Spleen (tissue), 13 donors: ENCODE results near the gene APEH. TPM values are rescaled to one million over a fixed set of nuclear protein-coding genes. Genes with fewer than 3 reads are reported as not detected.

Experiments used
- DNase-seq: peaks from one replicate; pipeline ENCODE4 v3.0.0-alpha.2; 2020
- H3K27ac ChIP-seq, 8 donors: fragments of 200-600 bp; sonication (generic) in 7 of 8; 1 replicate in 4 of 8; 2 replicates in 4 of 8; pipeline versions ENCODE4 v1.5.0 to v1.8.0; 2016 to 2021; ENCODE audit warnings: inconsistent platforms in 4 of 8, mild to moderate bottlenecking in 4 of 8, moderate library complexity in 1 of 8
- H3K27me3 ChIP-seq, 7 donors: fragments of 200-600 bp; sonication (generic) in 6 of 7; replicated peaks in 1 of 7; 1 replicate in 4 of 7; 2 replicates in 3 of 7; pipeline versions ENCODE4 v1.5.0 to v1.8.0; 2016 to 2021; ENCODE audit warnings: inconsistent platforms in 3 of 7, mild to moderate bottlenecking in 1 of 7
- H3K36me3 ChIP-seq, 6 donors: fragments of 200-600 bp; sonication (generic) in 5 of 6; 1 replicate in 4 of 6; 2 replicates in 2 of 6; pipeline versions ENCODE4 v1.5.0 to v1.8.0; 2016 to 2021; ENCODE audit warnings: inconsistent platforms in 2 of 6
- H3K4me1 ChIP-seq, 6 donors: fragments of 200-600 bp; sonication (generic) in 5 of 6; 1 replicate in 3 of 6; 2 replicates in 3 of 6; pipeline versions ENCODE4 v1.5.0 to v1.8.0; 2016 to 2021; ENCODE audit warnings: inconsistent platforms in 3 of 6
- H3K4me3 ChIP-seq, 8 donors: fragments of 200-600 bp; sonication (generic) in 7 of 8; 1 replicate in 4 of 8; 2 replicates in 4 of 8; pipeline versions ENCODE4 v1.5.0 to v1.8.0; 2016 to 2021; ENCODE audit warnings: inconsistent platforms in 4 of 8, mild to moderate bottlenecking in 4 of 8, moderate library complexity in 2 of 8
- H3K9me3 ChIP-seq, 8 donors: fragments of 200-600 bp; sonication (generic) in 7 of 8; 1 replicate in 4 of 8; 2 replicates in 4 of 8; pipeline versions ENCODE4 v1.5.0 to v1.8.0; 2016 to 2021; ENCODE audit warnings: inconsistent platforms in 4 of 8
- POLR2A ChIP-seq, 3 donors: fragments of 450-650 bp; IDR thresholded peaks; one replicate each; pipeline ENCODE4 v1.5.1; 2017; ENCODE audit warnings: antibody characterized with exemption in 3 of 3, mild to moderate bottlenecking in 1 of 3
- POLR2AphosphoS5 ChIP-seq, 3 donors: sonication (generic); formaldehyde crosslinking; IDR thresholded peaks; one replicate each; pipeline ENCODE4 v1.5.1; 2017; ENCODE audit warnings: antibody characterized with exemption in 3 of 3
- WGBS, 5 donors: extraction: QIAGEN DNeasy Blood & Tissue Kit in 3 of 5; methylation state at CpG; one replicate each; pipeline versions ENCODE4 v1.1.5 to v1.1.7; 2013 to 2018; 5-methylcytosine and 5-hydroxymethylcytosine counted together
- intact Hi-C: fragments of 100-400 bp; cut with DNase I; formaldehyde crosslinking; loops from one replicate; pipeline ENCODE4 v1.15.0; 2023; ENCODE audit warnings: low total_unique reads
- long read RNA-seq, 2 donors: transcript quantifications; one replicate each; lab custom pipeline, GENCODE V29; 2026
- polyA plus RNA-seq, 3 donors: library from polyadenylated mRNA; stranded (reverse); fragments of 200-250 nt; gene quantifications; one replicate each; pipeline ENCODE4 v1.2.1, GENCODE V29; 2013
- total RNA-seq, 7 donors: library from RNA; depleted of rRNA in 3 of 7; stranded (reverse); fragments of >200 nt in 3 of 7; fragmentation: NEBNext Ultra II Directional in 4 of 7; extraction: Animal tissue kit (Norgen Biotek cat#: 25700) in 4 of 7; gene quantifications; one replicate each; pipeline versions ENCODE4 v1.1.0 to v1.2.1, GENCODE V29; 2016 to 2021
- TF ChIP-seq, protein P1 (sequence below), 11 experiments: fragments of 200-600 bp in 7 of 11; fragments of 450-650 bp in 4 of 11; sonication (generic) in 4 of 11; IDR thresholded peaks in 8 of 11; conservative IDR thresholded peaks in 3 of 11; 1 replicate in 7 of 11; 2 replicates in 4 of 11; pipeline versions ENCODE4 v1.4.0 to v1.8.0; 2016 to 2021; ENCODE audit warnings: antibody characterized with exemption in 11 of 11, inconsistent platforms in 4 of 11, mild to moderate bottlenecking in 1 of 11
- donor health status: healthy with polysubstance abuse.
- donor health status: DM: no; HTN: no; CAD: no; lungs with moderate emphysema.
- donor health status: DM: no; HTN: no; CAD: no.
- donor health status: Bipolar disorder and iron deficiency.
- donor health status: healthy.
- donor health status: DM: no; HTN: no; CAD: no.
- donor health status: DM: yes; HTN: yes; CAD: no.

APEH gene
- total RNA-seq (10 to 100 TPM; 63.1 to 89.5 (median 78.7) TPM), polyA plus RNA-seq (10 to 100 TPM; 29.6 to 46.0 (median 42.7) TPM)
- long read RNA-seq, donor 1, transcript APEH-201 (22 exons, 3,220 nt) = major isoform, 7 of 7 reads
- long read RNA-seq, donor 1, partial matches to known transcripts = 0 of 7 reads
- long read RNA-seq, donor 1, other reads (novel, unspliced or antisense) = 0 of 7 reads
- long read RNA-seq, donor 2, transcript APEH-201 (22 exons, 3,220 nt) = major isoform, 8 of 22 reads
- long read RNA-seq, donor 2, partial matches to known transcripts = 14 of 22 reads
- long read RNA-seq, donor 2, other reads (novel, unspliced or antisense) = 0 of 22 reads

DNA sequence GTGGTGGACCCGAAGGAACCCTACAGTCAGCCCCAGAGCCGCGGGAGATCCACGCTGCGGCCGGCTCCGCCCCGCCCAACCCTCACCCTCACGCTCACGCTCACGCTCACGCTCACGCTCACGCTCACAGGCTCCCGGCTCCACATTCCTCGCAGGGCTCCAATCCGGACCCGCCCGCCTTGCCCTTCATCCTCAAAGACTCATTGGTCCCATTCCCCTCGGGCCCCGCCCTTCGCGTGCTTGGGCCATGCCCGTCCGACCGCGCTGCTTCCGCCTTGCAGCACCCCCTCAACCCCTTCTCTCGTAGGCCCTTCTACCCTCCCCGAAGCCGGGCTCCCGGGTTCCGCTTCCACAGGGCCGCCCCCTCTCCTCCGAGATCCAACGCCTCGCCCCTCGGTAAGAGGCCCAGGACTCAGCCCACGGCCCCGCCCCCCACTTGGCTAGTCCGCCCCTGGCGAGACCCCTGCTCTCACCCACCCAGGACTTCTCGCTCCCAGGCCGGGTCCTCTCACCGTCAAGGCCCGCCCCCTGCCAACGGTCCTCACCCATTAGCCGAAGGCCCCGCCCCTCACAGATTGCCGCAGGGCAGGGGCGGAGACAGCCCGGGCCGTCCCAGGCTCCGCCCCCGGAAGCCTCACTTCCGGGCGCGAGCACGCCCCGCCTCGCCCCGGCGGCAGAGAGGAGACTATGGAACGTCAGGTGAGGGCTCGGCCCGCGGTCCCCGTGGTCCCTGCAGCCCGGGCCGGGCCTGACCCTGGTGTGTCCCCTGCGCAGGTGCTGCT lies at the start of gene APEH:
Gene APEH, plus strand, starts transcription at position 637 of the 782 bp plus-strand sequence. Its CDS starts 51 bp downstream, at position 688.
- 0 to 1% (median 1%) methylated on average over 40 to 71 of the region's 71 CpGs for WGBS, 5 donors
- intact Hi-C loops = no loop called here
- peak within 1 kb of the TSS; percentile 93 to 98 (median 94) for H3K27ac ChIP-seq

DNA sequence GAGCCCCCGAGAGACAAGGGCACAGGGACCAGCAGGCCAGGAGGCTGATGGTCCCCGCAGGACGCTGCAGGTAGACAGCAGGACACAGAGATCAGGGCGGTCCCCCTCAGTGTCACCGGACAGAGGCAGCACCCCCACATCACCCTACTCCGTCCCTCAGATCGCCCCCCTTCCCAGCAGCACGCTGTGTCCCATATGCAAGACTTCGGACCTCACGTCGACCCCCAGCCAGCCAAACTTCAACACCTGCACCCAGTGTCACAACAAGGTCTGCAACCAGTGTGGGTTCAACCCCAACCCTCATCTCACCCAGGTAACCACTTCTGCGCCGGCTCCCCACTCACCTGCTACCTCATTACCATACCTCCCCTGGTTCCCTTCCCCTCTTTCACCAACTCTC lies 49.1 kb upstream of the APEH start:
- 94 to 96% (median 95%) methylated on average over 13 of the region's 13 CpGs for WGBS, 5 donors
- intact Hi-C loops = no loop called here
- Histone ChIP-seq H3K27ac (no peak overlapping the region), H3K27me3 (no peaks in the 10 kb centered on the region), H3K36me3 (no peaks in the 10 kb centered on the region), H3K9me3 (no peaks in the 10 kb centered on the region), H3K4me1 (no peaks in the 10 kb centered on the region), H3K4me3 (no peak overlapping the region)
- TF ChIP-seq POLR2A (IDR thresholded peaks at IDR 0.05) = no peak
- no peak for TF ChIP-seq POLR2AphosphoS5 (IDR thresholded peaks at IDR 0.05)
- TF ChIP-seq, protein P1, sequence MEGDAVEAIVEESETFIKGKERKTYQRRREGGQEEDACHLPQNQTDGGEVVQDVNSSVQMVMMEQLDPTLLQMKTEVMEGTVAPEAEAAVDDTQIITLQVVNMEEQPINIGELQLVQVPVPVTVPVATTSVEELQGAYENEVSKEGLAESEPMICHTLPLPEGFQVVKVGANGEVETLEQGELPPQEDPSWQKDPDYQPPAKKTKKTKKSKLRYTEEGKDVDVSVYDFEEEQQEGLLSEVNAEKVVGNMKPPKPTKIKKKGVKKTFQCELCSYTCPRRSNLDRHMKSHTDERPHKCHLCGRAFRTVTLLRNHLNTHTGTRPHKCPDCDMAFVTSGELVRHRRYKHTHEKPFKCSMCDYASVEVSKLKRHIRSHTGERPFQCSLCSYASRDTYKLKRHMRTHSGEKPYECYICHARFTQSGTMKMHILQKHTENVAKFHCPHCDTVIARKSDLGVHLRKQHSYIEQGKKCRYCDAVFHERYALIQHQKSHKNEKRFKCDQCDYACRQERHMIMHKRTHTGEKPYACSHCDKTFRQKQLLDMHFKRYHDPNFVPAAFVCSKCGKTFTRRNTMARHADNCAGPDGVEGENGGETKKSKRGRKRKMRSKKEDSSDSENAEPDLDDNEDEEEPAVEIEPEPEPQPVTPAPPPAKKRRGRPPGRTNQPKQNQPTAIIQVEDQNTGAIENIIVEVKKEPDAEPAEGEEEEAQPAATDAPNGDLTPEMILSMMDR (IDR thresholded peaks at IDR 0.05 in 8 of 11, conservative IDR thresholded peaks at IDR 0.05 in 3 of 11) = no peak
- no peak for DNase-seq

More for the DNA sequence above, at the start of gene APEH:
- peak within 1 kb of the TSS; percentile 73 to 97 (median 88) for H3K4me3 ChIP-seq
- H3K9me3 ChIP-seq = no peaks in the 10 kb centered on the region
- peaks cover 0 to 36% (median 32%) of the 10 kb centered on the region in 6 donors for H3K36me3 ChIP-seq
- H3K27me3 ChIP-seq = no peaks in the 10 kb centered on the region
- TF ChIP-seq, protein P1 (IDR thresholded peaks at IDR 0.05 in 8 of 11, conservative IDR thresholded peaks at IDR 0.05 in 3 of 11) = peak in 2 of 11 experiments; percentile 26 to 46
- TF ChIP-seq POLR2A (IDR thresholded peaks at IDR 0.05) (no peak), POLR2AphosphoS5 (IDR thresholded peaks at IDR 0.05) (peak; percentile 93 to 96 (median 94))
- peaks cover 10 to 57% (median 24%) of the 10 kb centered on the region in 6 donors for H3K4me1 ChIP-seq
- DNase-seq = peak; percentile 99

DNA sequence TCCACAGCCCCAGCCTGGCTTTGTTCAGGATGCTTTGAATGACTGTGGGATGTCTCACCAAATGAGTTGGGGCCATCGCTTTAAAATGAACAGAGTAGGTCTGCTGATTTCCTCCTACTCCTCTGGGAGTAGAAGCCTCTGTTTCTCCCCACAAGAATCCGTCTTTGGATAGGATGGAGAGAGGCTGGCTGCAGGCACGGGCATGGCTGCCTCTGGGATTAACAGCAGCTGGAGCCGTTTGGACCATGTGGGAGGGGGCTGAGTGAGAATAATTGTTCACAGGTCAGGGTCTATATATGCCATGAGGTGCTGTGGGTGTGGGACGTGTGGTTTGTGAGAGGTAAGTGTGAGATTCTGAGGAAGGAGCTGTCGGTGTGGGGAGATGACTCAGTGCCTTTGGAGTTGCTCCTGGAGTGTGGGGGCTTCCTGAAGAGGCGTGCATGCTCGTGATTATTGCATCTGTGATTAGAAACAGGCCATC lies 48.0 kb upstream of the APEH start:
- TF ChIP-seq, protein P1 (IDR thresholded peaks at IDR 0.05 in 8 of 11, conservative IDR thresholded peaks at IDR 0.05 in 3 of 11) = no peak
- TF ChIP-seq POLR2AphosphoS5 (IDR thresholded peaks at IDR 0.05) (no peak), POLR2A (IDR thresholded peaks at IDR 0.05) (no peak)
- WGBS, 5 donors = 43 to 47% (median 45%) methylated on average over 8 of the region's 8 CpGs
- DNase-seq = no peak
- Histone ChIP-seq H3K4me1 (no peaks in the 10 kb centered on the region), H3K36me3 (no peaks in the 10 kb centered on the region), H3K4me3 (no peak overlapping the region), H3K27ac (no peak overlapping the region), H3K9me3 (no peaks in the 10 kb centered on the region), H3K27me3 (no peaks in the 10 kb centered on the region)
- intact Hi-C loops = no loop called here

DNA sequence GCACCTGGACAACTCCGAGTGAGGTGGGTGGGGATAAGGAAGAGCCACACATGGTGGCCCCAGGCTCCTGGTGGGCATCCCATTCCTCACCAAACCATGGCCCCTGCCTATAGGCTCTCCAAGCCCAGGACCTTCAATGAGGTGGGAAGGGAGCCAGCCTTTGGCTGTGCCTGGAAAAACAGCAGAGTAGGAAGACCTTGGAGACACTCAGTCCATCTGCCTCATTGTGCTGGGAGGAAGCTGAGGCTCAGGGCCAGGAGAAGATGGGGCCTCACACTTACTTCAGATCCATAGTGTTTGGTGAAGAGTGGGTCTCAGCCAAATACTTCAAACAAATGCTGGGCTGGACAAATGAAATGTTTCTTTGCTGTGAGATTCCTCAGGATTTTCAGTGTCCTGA lies 47.4 kb upstream of the APEH start:
- DNase-seq = no peak
- H3K36me3 ChIP-seq = no peaks in the 10 kb centered on the region
- TF ChIP-seq POLR2A (IDR thresholded peaks at IDR 0.05) = no peak
- TF ChIP-seq POLR2AphosphoS5 (IDR thresholded peaks at IDR 0.05) = no peak
- TF ChIP-seq, protein P1 (IDR thresholded peaks at IDR 0.05 in 8 of 11, conservative IDR thresholded peaks at IDR 0.05 in 3 of 11) = no peak
- H3K27ac ChIP-seq = no peak overlapping the region
- H3K9me3 ChIP-seq = peaks cover 0 to 6% (median 2%) of the 10 kb centered on the region in 8 donors
- 43 to 100% (median 92%) methylated on average over 1 of the region's 1 CpG for WGBS, 5 donors
- no peaks in the 10 kb centered on the region for H3K27me3 ChIP-seq
- intact Hi-C loops = no loop called here
- no peaks in the 10 kb centered on the region for H3K4me1 ChIP-seq
- H3K4me3 ChIP-seq = no peak overlapping the region
